SH-SY5Y (cell line): ENCODE results near the gene FN3KRP.

Experiments
- GATA2 ChIP-seq: IDR thresholded peaks from 2 replicates; pipeline ENCODE4 v1.6.1; 2011; ENCODE audit warnings: mild to moderate bottlenecking, low read depth, low read length
- GATA3 ChIP-seq: IDR thresholded peaks from 2 replicates; pipeline ENCODE4 v1.6.1; 2011; ENCODE audit warnings: low read depth, mild to moderate bottlenecking, low read length, moderate library complexity

Gene FN3KRP, protein sequence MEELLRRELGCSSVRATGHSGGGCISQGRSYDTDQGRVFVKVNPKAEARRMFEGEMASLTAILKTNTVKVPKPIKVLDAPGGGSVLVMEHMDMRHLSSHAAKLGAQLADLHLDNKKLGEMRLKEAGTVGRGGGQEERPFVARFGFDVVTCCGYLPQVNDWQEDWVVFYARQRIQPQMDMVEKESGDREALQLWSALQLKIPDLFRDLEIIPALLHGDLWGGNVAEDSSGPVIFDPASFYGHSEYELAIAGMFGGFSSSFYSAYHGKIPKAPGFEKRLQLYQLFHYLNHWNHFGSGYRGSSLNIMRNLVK

DNA sequence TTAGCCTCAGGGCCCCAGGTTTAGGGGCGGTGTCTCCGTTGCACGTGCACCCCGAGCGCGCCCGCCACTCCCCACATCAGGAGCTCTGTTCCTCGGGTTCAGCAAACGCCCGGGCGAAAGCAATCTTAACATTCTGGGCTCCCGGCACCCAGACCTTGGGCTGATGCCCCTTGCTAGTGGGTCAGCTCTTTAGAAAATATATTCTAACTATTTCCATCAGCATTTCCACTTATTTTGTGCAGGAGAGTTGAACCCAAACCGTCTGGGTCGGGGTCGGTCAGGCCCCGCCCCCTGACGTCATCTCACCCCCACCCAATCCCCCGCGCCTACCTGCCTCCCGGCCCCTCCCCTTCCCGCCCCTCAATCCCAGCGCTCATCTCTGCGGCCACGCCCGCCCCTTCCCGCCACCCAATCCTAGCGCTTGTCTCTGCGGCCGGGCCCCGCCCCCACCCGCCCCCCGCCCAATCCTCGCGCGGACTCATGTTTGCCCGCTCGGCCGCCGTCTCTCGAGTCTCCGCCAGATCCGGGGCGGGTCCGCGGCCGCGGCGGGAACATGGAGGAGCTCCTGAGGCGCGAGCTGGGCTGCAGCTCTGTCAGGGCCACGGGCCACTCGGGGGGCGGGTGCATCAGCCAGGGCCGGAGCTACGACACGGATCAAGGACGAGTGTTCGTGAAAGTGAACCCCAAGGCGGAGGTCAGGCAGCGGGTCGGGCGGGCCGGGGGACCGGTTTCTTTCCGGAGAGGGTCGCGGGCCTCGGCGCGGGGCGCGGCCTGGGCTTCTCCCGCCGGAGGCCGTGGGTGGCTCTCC lies at the start of gene FN3KRP:
FN3KRP (plus strand) TSS at position 504 of the 808 bp plus-strand sequence; CDS start at position 554, 50 bp downstream.
- TF ChIP-seq GATA2, result no peak
- no peak for TF ChIP-seq GATA3

DNA sequence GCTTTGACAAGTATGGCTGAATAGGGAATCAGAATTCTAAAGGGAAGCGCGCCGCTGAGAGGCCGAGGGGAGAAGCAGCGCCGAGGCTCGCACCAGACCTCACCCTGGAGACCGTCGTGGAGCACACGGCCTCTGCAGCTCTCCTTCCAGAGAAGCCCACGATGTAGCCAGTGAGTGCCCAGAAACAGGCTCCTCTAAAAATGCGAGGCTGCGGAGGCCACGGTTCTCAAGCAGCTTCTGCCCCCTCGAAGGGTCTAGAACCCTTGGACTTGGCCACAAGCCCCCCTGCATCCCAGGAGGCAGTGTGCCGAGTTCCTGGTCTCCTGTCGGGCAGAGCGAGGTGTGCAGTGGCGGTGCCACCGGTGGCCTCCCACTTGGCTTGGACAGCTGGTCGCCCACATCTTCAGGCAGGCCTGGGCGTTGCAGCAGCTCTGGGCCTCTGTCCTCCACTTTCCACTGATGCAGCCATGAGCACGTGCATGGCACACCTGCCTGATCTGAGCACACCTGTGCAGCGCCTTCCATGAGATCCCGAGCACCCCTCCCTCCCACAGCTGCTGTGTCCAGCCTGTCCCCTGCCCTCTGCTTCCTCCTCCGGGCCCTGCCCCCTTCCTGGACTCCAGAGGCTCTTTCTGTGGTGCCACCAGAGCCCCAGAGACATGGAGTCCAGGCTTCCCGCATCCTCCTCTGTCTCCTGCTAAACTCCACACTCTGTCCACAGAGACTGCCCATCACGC lies 49.4 kb upstream of the FN3KRP start:
- TF ChIP-seq GATA3, result no peak
- TF ChIP-seq GATA2, result no peak

DNA sequence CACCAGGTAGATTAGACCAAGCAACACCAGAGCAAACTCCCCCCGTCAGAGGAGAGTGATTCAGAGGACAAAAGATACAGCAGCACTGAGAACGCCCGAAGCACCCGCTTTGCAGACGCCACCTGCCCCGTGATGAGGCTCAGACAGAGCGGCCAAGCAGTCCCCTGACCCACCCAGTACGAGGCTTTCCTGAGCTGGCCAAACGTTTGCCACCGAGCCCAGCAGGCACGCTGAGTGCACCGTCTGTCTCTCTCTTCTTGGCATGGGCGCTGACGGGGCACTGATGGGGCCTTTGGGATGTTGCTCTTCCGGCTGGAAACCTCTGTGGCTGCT lies 48.9 kb upstream of the FN3KRP start:
- TF ChIP-seq GATA3 (no peak), GATA2 (no peak)

DNA sequence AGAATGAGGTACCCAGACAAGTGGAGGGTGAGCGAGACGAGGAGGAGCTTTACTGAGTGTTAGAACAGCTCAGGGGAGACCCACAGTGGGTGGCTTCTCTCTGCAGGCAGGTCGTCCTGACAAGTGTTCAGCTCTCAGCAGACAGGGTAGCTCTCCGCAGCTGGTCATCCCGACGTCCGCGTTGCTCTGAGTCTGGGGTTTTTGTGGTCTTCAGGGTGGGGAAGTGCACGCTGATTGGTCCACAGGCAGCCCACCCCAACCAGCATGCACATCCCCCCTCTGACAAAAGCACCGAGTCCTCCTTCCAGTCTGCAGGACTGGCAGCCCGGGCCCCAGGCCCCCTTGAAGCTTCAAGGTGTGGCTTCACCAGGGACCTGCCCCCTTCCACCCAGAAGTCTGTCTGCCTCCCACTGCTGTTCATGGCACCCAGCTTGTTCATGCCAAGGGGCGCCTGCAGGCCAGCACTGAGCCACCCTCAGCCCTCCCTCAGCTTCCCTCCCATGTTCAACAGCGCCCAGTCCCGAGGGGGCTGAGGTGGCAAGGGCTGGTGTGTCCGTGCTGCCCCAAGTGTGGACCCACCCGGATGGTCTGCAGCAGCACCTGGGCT lies 48.4 kb upstream of the FN3KRP start:
- TF ChIP-seq GATA2 (no peak), GATA3 (no peak)

DNA sequence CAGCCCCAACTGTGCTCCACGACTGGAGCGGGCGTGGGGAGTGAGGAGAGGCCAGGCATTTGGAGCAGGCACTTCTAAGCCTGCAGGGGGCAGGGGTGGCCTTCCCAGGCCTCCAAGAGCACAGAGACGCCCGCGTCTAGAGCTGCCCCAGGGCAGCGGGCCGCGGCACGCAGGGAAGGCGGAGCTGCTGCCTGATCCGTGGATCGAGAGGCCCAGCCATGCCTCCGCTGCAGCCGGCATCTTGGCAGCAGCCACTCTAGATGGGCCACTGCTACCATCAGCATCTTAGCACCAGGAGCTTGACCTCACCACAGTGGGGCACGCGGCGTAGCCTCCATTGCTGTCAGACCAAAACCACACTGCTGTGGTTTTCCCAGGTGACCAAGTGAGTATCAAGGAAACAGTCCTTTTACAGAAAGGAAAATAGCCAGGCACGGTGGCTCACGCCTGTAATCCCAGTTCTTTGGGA lies 47.8 kb upstream of the FN3KRP start:
- no peak for TF ChIP-seq GATA2
- no peak for TF ChIP-seq GATA3

DNA sequence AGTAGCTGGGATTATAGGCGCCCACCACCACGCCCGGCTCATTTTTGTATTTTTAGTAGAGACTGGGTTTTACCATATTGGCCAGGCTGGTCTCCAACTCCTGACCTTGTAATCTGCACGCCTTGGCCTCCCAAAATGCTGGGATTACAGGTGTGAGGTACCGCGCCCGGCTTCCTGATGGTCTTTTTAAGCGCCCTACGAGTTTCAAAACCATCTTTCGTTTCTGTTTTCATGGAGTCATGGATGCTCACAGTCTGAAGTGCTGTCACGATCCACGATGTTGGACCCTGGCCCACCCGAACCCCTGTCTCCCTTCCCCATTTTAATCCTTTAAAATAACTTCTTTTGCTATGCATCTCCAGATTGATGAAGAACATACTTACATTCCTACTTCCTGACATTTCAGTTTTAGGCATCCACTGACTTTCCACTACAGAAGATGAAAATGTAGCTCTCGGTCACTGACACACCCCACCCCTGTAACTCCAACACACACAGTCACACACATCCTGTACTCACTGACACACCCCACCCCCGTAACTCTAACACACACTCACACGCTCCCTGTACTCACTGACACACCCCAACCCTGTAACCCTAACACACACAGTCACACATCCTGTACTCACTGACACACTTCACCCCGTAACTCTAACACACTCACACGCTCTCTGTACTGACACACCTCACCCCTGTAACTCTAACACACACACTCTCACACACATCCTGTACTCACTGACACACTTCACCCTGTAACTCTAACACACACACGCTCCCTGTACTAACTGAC lies 45.6 kb upstream of the FN3KRP start:
- TF ChIP-seq GATA3 (no peak), GATA2 (no peak)

DNA sequence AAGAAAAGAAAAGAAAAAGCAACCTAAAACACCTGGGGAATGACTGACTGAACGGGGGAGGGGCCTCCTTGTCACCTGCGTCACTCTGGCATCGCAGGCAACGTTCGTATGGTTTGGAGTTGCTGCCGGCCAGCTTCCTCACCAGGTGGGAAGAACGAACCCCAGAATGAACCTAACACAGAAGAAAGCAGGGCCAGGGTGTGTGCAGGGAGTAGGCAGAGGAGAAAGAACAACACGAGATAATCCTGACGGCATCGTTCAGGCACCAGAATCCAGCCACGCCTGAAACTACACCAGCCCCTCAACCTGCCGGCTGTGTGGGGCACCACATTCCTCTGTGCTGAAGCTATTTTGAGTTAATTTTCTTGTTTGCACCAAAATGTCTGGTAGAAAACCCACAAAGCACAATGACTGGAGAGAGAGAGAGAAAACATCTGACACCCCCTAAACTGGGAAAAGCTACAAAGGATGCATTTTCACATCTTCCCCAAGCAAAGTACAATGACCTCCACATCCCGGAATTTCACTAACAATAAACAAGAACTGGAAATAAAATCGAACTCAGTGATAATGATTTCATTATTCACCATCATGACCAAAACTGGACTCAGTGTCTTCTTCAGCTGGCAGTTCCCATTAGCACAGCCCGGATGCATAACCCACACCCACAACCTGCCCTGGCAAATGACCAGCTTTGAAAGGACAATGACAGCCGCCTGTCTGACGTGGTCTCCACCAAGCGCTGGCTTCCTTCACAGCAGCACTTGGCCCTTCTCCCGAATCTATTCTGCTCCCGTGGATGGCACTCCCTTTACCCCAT lies 41.6 kb upstream of the FN3KRP start:
- TF ChIP-seq GATA3 (no peak), GATA2 (no peak)

DNA sequence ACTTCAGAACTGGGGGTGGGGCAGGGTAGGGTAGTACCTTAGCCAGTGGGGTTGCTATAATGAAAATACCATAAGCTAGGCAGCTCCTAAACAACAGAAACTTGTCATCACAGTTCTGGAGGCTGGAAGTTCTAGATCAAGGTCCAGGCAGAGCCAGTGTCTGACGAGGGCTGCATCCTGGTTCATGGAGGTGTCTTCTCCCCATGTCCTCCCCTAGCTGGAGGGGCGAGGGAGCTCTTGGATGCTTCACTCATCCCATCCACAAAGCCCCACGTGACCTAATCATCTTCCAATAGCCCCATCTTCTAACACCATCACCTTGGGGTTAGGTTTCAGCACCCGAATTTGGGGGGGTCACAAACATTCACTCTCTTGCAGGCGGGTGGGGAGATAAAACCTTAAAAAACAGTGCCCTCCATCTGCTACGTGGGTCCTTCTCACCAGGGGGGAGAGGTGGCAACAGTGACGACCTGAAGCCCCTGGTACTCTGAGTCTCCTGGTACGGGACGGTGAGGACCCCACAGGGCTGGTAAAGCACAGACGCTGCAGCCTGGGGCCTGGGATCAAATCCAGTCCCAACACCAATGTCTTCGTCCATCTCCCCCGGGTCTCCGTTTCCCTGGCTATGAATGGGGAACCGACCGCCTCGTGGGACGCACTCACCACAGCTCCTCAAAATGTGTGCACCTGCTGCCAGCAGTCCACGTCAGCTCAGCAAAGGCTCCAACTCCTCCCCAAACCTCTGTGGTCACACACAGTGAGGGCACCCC lies 40.8 kb upstream of the FN3KRP start:
- TF ChIP-seq GATA3, result no peak
- TF ChIP-seq GATA2, result no peak

DNA sequence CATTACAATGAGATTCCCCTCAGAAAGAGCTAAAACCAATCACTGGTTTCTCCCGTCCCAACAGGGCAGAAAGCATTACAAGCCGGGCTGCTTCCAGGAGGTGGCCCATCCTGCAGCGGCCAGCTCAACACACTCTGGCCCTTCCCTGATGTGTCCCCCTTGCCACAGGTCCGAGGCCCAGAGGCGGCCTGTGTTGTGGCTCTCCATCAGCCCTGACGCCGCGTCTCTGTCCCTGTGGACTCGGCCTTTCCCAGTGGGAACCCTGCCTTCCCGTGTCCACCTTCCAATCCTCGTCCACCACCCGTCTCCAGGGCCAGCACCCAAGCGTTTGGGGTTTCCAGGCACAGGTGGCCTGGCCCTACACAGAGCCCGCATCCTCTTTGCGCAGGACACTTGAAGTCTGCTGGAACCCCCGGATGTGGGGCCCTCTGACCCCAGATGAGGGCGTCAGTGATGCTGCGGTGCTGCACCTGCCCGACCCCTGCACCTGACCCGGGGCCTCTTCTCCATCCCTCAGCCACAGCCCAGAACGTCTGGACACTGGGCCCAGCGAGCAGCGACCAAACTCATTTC lies 39.1 kb upstream of the FN3KRP start:
- TF ChIP-seq GATA3, result no peak
- no peak for TF ChIP-seq GATA2

DNA sequence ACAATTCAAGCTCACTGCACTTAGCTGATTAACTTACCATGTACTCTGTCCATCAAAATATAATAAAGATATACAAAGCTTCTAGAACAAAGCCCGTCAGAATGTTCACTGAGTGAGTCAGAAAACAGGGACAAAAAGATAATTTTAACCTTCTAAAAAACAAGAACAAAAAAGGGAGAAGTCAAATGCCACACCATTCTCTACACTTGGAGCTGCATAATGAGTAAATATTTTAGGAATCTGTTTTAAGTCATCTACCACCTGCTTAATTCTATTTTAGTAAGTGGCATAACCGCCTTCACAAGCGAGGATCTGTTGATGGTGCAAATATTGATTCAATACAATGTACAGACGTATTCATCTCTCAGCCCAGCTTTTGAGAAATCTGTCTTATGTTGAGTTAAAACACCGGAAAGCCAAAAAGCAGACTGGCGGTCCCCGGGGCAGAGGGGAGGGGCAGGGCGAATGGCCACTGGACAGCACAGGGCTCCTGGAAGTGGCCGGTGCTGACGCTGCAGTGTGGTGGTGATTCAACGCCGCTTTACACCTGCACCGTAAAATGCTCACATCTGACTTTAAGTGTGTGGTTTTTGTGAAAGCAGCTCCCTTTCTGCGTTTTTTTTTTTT lies 38.1 kb upstream of the FN3KRP start:
- TF ChIP-seq GATA2, result no peak
- TF ChIP-seq GATA3, result no peak

DNA sequence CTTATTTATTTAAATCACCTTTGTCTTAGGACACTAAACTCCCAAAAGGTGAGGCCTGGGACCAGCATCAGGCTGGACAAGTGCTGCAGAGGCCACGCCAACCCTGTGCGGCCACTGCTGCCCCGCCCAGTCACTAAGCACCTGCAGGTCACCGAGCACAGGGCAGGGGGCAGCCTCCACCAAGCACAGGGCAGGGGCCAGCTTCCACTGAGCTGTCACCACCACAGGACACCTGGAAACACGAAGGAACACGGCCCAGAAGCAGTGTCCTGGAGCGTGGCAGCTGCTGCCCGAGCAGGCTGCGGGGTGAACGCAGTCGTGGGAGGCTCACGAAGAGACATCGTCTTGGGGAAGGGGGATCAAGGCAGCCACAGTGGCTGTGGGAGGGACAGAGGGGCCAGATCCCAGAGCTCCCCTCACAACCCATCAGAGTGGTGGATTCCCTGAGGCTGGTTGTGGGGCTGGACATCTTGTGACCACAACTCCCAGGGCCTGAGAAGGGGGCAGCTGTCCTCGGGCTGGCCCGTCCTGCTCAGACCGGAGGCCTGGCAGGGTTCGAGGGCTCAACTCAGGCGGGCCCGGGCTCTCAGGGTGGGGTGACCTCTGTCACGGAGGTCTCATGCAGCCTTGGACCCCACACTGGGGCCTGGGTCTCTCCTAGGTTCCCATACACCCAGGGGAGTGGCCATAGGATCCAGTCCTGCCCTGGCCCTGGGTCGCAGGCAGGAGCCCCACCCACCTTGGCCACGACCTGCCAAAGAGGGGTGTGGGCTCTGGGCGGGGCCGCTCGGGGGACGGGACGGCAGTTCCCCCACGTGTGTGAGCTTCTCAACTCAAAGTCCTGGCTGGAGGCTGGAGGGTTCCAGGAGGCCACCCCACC lies 36.7 kb upstream of the FN3KRP start:
- TF ChIP-seq GATA3, result no peak
- TF ChIP-seq GATA2, result no peak
